Mesothelial cell of epicardium (in vitro differentiated cells): ENCODE measurements around the gene RNPS1. TPM values are rescaled to one million over a fixed set of nuclear protein-coding genes. Genes with fewer than 3 reads are reported as not detected.

Source experiments
- DNase-seq, 2 experiments: peaks; one replicate each; pipeline ENCODE4 v3.0.0; 2021; ENCODE audit warnings: low spot score in 2 of 2; ENCODE audit not compliant: unreplicated experiment in 2 of 2
- H3K27ac Mint-ChIP-seq: 2 replicates; pipeline ENCODE4 v1.8.0; 2021; ENCODE audit warnings: mixed read lengths
- H3K27me3 Mint-ChIP-seq: 2 replicates; pipeline ENCODE4 v1.8.0; 2021; ENCODE audit warnings: low read depth, mixed read lengths
- H3K36me3 Mint-ChIP-seq: 2 replicates; pipeline ENCODE4 v1.8.0; 2021; ENCODE audit warnings: mixed read lengths
- H3K4me1 Mint-ChIP-seq: 2 replicates; pipeline ENCODE4 v1.8.0; 2021; ENCODE audit warnings: mixed read lengths
- H3K4me3 Mint-ChIP-seq: 2 replicates; pipeline ENCODE4 v1.8.0; 2021; ENCODE audit warnings: mild to moderate bottlenecking, moderate library complexity, mixed read lengths
- H3K9me3 Mint-ChIP-seq: 2 replicates; pipeline ENCODE4 v1.8.0; 2021; ENCODE audit warnings: mixed read lengths
- CTCF ChIP-seq: fragments of 200-600 bp; sonication (generic); IDR thresholded peaks from one replicate; pipeline ENCODE4 v1.5.0; 2021; ENCODE audit warnings: antibody characterized with exemption; ENCODE audit not compliant: unreplicated experiment
- total RNA-seq: library from RNA; stranded (reverse); gene quantifications from 3 replicates; pipeline ENCODE4 v1.2.1, GENCODE V29; 2021

The RNPS1 gene
- total RNA-seq, 1 donor from 2014 or later = 229 TPM

DNA sequence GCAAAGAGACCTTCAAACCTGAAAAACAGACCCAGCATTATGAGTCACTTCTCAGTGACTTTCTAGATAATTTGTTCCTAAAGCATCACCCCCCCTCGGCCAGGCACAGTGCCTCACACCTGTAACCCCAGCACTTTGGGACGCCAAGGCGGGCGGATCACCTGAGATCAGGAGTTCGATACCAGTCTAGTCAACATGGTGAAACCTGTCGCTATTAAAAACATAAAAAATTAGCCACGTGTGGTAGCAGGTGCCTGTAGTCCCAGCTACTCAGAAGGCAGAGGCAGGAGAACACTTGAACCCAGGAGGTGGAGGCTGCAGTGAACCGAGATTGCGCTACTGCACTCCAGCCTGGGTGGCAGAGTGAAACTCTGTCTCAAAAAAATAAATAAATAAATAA lies 24.3 kb upstream of the RNPS1 start:
- Mint-ChIP-seq H3K27me3 (peaks cover 4% of the 10 kb centered on the region), H3K27ac (no peak overlapping the region), H3K4me3 (no peak overlapping the region), H3K9me3 (no peaks in the 10 kb centered on the region), H3K36me3 (no peaks in the 10 kb centered on the region), H3K4me1 (no peaks in the 10 kb centered on the region)
- no peak for DNase-seq
- TF ChIP-seq CTCF = no peak

DNA sequence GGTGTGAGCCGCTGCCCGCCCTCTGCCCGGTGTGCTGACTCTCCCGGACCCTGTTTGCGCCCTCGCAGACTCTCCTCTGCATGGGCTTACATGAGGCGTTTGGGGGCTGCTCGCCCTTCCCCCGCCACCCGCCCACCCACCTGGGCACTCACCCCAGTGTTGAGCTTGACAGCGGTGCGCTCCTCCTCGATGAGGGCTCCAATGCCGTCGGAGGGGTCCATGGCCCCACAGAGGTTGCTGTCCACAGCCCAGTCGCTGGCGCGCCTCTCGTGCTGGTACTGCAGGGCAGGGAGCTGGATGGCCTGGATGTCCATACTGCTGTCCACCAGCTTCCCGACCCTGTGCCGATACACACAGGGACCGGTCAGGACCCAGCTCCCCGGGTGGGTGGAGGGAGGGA lies 21.4 kb upstream of the RNPS1 start:
- no peak for DNase-seq
- Mint-ChIP-seq H3K9me3 (no peaks in the 10 kb centered on the region), H3K27ac (no peak overlapping the region), H3K4me1 (no peaks in the 10 kb centered on the region), H3K27me3 (peaks cover 3% of the 10 kb centered on the region), H3K36me3 (no peaks in the 10 kb centered on the region), H3K4me3 (no peak overlapping the region)
- TF ChIP-seq CTCF = no peak

DNA sequence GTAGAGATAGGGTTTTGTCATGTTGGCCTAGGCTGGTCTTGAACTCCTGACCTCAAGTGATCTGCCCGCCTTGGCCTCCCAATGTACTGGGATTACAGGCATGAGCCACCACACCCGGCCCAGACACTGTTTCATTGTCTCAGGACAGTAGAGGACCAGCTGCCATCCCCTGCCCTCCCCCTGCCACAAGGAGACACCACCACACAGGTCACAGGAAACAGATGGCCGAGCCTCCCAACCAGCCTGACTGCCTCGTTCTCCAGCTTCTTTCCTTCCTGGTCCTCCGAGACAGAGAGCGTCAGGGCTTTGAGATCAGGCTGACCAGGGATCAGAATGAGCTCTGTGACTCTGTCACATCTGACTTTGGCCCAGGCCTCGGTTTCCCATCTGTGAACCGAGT lies 20.8 kb upstream of the RNPS1 start:
- DNase-seq = no peak
- Mint-ChIP-seq H3K27me3 (peaks cover 4% of the 10 kb centered on the region), H3K4me3 (no peak overlapping the region), H3K4me1 (no peaks in the 10 kb centered on the region), H3K27ac (no peak overlapping the region), H3K36me3 (no peaks in the 10 kb centered on the region), H3K9me3 (no peaks in the 10 kb centered on the region)
- TF ChIP-seq CTCF = no peak

- TF ChIP-seq CTCF = no peak
- Mint-ChIP-seq H3K4me1 (no peaks in the 10 kb centered on the region), H3K36me3 (no peaks in the 10 kb centered on the region), H3K9me3 (no peaks in the 10 kb centered on the region), H3K4me3 (no peak overlapping the region), H3K27ac (no peak overlapping the region), H3K27me3 (peaks cover 6% of the 10 kb centered on the region)
- DNase-seq = no peak
These were observed 20.1 kb upstream of the RNPS1 start for GRCh38 chr16:2287916-2288547.

- H3K27ac Mint-ChIP-seq = no peak overlapping the region
- H3K27me3 Mint-ChIP-seq = peaks cover 4% of the 10 kb centered on the region
- H3K36me3 Mint-ChIP-seq = no peaks in the 10 kb centered on the region
- no peak for DNase-seq
- H3K4me3 Mint-ChIP-seq = no peak overlapping the region
- H3K9me3 Mint-ChIP-seq = no peaks in the 10 kb centered on the region
- no peaks in the 10 kb centered on the region for H3K4me1 Mint-ChIP-seq
- no peak for TF ChIP-seq CTCF
These were observed 18.6 kb upstream of the RNPS1 start for GRCh38 chr16:2286550-2286949.

DNA sequence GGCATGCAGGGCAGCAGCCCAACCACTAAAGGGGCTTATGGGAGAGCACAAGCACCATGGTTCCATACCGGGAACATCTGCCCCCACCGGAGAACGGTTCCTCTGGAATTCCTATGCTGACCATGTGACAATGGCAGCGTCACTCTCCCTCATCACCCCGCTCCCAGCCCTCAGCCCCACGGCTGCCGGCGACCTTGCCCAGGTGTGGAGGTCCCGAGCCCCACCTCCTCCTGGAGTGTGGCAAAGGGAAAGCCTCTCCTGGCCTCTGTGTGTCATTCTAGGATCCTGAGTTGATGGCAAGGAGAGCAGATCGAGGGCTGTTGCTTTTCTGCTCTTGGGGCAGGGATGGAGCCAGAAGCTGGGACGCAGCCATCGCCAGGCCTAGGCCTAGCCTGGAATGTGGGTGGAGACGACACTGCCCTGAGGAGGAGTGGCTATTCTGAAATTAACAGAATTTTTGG lies 17.8 kb upstream of the RNPS1 start:
- peaks cover 11% of the 10 kb centered on the region for H3K27me3 Mint-ChIP-seq
- no peaks in the 10 kb centered on the region for H3K9me3 Mint-ChIP-seq
- no peak for DNase-seq
- H3K27ac Mint-ChIP-seq = no peak overlapping the region
- no peaks in the 10 kb centered on the region for H3K4me1 Mint-ChIP-seq
- no peak overlapping the region for H3K4me3 Mint-ChIP-seq
- H3K36me3 Mint-ChIP-seq = no peaks in the 10 kb centered on the region
- no peak for TF ChIP-seq CTCF
